ENCODE results near the gene PPP1R1A.

The PPP1R1A gene

GRCh38 chr12:54569995-54570528 is 18.4 kb downstream of the PPP1R1A start:
- DNase-seq, result no peak

DNA sequence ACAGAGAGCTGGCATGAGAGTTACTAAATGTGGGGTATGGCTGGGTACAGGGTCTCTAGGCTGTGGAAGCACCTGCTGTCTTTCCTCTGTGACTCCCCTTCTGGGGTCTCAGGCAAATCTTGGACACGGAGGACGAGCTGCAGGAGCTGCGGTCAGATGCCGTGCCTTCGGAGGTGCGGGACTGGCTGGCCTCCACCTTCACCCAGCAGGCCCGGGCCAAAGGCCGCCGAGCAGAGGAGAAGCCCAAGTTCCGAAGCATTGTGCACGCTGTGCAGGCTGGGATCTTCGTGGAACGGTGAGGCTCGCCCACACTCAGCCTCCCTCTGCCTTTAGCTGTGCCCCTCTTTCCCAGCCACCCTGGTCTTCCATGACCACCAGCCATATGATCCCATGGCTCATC is 19.4 kb downstream of the PPP1R1A start:
- DNase-seq, result no peak

- DNase-seq, result no peak
Measured at GRCh38 chr12:54566792-54567191, 21.7 kb downstream of the PPP1R1A start.

DNA sequence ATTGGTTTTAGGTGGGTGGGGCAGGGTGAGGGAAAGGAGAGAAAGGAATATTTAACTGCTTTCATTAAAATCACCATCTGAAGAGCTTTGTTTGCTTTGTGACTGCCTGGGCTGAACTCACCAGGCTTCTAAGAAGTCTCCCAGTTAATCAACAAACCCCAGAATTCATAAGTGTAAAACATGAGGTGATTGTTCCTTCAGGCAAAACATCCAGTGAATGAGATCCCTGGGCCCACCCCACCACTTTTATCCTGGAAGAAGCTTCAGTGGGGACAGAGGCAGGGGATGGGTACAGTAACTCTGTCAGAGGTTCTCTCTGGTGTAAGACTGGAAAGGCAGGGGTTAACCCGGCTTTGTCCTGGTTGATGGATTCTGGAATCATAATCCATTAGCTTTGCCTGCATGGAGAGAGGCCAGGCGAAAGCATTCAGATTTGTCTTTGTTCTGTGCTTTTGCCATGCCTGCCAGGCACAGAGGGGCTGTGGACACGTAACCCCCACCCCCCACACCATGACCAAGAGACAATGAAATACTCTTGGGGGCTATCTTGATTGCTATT is 22.4 kb downstream of the PPP1R1A start:
- no peak for DNase-seq

GRCh38 chr12:54565310-54565985 is 23.0 kb downstream of the PPP1R1A start:
- DNase-seq, result no peak

GRCh38 chr12:54564768-54565167 is 23.7 kb downstream of the PPP1R1A start:
- DNase-seq, result no peak

GRCh38 chr12:54563787-54564186 is 24.7 kb downstream of the PPP1R1A start:
- no peak for DNase-seq

GRCh38 chr12:54562750-54563356 is 25.6 kb downstream of the PPP1R1A start:
- DNase-seq, result no peak

GRCh38 chr12:54561164-54561563 is 27.3 kb downstream of the PPP1R1A start:
- DNase-seq, result no peak

GRCh38 chr12:54560374-54560858 is 28.0 kb downstream of the PPP1R1A start:
- no peak for DNase-seq

- no peak for DNase-seq
Measured at GRCh38 chr12:54558759-54559158, 29.7 kb downstream of the PPP1R1A start.

DNA sequence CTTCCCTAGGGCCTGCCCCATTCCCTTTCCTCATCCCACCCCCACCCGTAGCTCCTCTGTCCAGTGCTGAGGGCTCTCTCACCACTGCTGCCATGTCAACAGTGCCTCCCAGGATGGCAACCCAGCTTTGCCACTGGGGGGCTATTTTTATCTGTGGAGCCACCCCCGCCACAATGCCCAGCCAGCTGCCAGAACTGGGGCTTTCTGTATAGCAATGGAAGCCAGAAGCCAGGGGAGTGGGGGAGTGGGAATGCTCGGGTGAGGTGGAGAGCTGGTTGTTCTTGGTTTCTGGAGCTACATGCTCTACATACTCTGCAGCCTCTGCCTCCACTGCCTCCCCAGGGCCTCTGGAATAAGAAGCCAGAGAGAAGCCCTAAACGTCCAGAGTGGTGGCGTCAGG is 30.1 kb downstream of the PPP1R1A start:
- no peak for DNase-seq

DNA sequence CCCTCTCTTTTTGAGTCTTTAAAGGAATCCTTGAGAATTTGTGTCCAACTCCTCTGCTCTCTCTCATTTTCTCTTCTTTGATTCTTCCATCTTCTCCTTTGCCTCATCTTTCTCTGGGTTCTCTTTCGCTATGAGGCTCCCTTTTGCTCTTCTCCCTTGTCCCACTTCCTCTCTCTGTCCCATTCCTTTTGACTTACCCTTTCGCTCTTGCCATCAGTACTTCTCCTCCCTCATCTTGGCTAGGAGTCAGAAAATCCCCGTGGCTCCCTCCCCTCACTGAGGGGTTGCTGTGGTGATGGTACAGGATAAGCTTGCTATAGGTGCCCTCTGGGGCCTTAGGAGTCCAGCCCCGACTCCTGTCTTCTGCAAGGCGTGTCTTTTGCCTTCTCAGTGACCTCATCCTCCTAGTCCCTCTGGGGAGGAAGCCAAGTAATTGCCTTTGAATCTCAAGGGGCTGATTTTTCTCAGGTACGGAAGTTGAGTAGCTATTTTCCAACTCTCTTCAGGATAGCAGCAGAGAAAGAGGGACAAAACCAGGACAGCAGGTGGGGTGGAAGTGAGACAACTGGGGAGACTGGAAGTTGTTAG is 32.7 kb downstream of the PPP1R1A start:
- no peak for DNase-seq

- no peak for DNase-seq
Measured at GRCh38 chr12:54549774-54550451, 38.5 kb downstream of the PPP1R1A start.

DNA sequence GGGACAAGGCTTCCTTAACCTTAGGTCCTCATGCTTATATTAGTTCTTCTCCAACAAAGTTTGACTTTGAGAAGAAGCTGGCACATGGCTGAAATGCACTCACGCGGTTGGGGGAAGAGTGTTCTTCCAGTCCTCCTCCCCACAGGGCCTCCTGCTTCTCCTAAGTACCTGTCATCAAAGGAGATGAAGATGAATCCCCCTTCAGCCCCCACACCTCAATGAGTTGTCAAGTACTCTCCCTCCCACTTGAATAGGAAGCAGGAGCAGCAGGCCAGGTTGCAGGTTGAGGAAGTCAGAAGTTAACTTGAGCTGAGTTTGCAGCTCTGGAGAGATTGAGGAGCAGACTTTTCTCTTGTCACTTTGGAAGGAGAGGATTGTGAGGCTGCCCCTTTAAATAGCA is 41.9 kb downstream of the PPP1R1A start:
- no peak for DNase-seq

DNA sequence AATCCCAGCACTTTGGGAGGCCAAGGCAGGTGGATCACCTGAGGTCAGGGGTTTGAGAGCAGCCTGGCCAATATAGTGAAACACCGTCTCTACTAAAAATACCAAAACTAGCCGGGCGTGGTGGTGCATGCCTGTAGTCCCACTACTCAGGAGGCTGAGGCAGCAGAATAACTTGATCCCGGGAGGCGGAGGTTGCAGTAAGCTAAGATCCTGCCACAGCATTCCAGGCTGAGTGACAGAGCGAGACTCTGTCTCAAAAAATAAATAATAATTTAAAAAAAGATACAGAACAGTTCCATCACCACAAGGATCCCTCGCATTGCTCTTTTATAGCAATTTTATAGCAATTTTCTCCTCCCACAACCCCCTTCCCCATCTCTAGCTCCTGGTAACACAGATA is 43.7 kb downstream of the PPP1R1A start:
- DNase-seq, result no peak

GRCh38 chr12:54543526-54543925 is 44.9 kb downstream of the PPP1R1A start:
- no peak for DNase-seq

- DNase-seq, result no peak
Measured at GRCh38 chr12:54541751-54542290, 46.6 kb downstream of the PPP1R1A start.

DNA sequence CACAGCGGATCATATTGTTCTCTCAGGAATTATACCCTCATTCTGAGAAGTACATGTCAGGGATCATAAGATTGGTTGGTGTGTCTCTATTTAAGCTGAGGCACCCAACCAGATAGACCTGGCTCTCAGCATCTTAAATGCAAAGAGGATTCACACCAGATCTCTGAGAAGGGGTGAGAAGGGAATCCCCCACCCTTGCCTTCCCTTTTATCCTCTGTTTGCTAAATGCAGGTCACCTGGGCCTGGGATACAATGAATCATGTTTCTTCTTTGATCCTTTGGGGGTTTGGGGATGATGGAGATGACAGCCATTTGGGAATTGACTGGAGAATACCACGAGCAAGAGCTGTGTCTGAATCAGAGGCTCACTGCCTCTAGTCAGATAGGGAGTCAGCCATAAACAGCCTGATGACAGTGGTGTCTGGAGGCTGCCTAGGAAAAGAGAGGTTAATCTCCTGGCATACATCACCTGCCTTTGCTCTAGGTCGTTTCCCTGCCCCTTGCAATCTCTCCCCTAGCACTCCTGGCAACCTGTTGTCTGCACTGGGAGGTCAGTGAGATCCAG is 50.2 kb downstream of the PPP1R1A start:
- no peak for DNase-seq

GRCh38 chr12:54535474-54535873 is 53.0 kb downstream of the PPP1R1A start:
- no peak for DNase-seq

DNA sequence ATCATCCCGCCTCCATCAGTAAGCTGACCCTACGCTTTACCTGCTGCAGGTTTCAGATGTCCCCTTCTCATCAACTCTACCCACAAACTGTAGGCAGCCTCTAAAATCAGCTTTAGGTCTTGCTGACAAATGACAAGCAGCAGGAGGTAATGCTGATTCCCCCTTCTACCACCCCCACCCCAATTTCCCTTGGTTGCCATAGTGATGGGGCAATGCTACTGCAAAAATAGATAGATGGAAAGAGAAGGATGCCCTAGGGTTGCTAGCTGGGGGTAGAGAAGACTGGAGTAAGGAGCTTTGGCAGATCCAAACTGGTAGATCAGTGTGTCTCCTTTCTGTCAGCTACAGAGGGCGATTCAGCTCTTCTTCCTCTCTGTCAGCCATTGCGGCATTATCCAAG is 58.9 kb downstream of the PPP1R1A start:
- DNase-seq, result no peak

All from DMS79 treated with DMSO at 0.1 percent for 48 hours (cell line).